ENCODE measurements around the gene SBSN.

DNA sequence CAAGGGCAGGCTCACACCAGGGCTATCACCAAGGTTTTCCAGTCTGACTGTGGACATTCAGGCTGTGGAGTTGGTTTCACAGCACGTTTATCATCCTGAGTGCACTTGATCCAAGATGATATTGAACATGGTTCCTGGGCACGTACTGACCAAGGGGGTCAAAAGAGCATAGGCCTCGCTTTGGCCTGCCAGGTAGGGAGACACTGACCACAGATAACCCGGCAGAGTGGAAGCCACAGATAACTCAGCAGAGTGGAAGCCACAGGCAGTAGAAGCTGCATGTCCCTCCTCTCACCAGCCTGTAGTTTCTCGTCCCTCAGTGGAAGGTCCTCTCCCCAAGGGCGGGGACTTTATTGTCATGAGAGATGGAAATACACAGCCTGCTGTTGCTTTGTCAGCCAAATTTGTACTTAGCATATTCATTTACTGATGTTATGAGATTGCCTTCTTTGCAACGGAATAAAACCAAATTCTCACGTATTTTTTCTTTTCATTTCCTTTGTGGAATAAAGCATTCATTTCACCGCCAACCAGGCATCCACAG is 29.1 kb downstream of the SBSN start:
- no peak for TF ChIP-seq NFRKB (IDR thresholded peaks at IDR 0.05)
- no peak for TF ChIP-seq SP1 (IDR thresholded peaks at IDR 0.05)
- no peak for TF ChIP-seq FOXA1 (IDR thresholded peaks at IDR 0.05)
- no peak for TF ChIP-seq L3MBTL2 (conservative IDR thresholded peaks at IDR 0.05)
- TF ChIP-seq ELF4 (IDR thresholded peaks at IDR 0.05) = no peak
- TF ChIP-seq FOXK2 (IDR thresholded peaks at IDR 0.05) = no peak
- TF ChIP-seq LEF1 (IDR thresholded peaks at IDR 0.05; ENCODE audit: borderline replicate concordance) = no peak
- TF ChIP-seq ZNF384 (IDR thresholded peaks at IDR 0.05) = no peak
- no peak for TF ChIP-seq ARNT (IDR thresholded peaks at IDR 0.05)
- no peak for TF ChIP-seq BHLHE40 (IDR thresholded peaks at IDR 0.05; ENCODE audit: borderline replicate concordance)
- TF ChIP-seq SUZ12 (IDR thresholded peaks at IDR 0.05) = no peak
- no peak for TF ChIP-seq CTBP1 (IDR thresholded peaks at IDR 0.05; ENCODE audit: borderline replicate concordance)

All from HEK293T (cell line).